Stimulated activated naive CD4-positive, alpha-beta T cell treated with Interleukin-2 at 50 U/mL for 16 hours (primary cell): Measurements from ENCODE around the gene TRIM2.

Source experiments
- DNase-seq: peaks from one replicate; lab custom pipeline; 2025; lab: John Stamatoyannopoulos, UW

The TRIM2 gene

DNA sequence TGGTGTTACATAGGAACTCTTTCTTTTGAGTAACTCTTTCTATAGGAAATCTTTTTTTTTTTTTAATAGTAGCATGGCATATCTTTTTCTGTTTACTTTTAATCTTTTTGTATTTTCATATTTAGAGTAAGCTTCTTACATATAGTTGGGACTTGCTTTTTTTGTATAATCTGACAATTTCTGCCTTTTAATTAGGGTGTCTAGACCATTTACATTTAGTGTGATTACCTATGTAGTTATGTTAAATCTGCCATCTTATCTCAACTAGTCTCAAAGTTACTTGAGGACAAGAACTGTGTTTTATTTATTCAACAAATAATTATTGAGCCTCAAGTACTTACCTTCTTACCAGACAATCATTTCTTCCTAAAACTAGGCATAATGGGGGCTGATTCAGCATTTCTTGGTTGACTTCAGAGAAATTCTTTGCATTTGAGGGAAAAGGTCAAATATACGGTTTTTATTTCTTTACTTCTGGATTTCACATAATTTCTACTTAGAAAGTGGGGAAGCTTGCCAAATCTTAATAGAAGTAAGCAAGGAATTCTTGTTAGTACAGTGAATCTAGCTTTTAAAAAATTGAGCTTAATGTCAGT lies 168.8 kb downstream of the TRIM2 start:
- no peak for DNase-seq

- no peak for DNase-seq
Measured at GRCh38 chr4:153374442-153374841, 170.2 kb downstream of the TRIM2 start.

DNA sequence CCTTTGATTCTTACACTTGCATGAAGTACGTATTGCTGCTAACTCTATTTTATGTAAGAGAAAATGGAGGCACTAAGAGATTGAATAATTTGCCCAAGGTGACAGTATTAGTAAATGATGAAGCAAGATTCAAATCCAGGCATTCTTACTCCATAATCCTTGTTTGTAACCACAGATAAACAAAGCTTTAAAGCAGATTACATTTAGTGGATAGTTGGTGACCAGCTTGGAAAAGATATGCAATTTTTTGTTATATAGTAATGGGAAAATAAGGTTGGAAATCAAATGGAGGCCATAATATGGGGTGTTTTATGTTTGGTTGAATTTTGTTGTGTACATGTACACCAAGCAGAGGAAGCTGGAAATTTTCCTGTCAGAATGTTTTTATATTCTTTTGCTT lies 171.1 kb downstream of the TRIM2 start:
- no peak for DNase-seq

DNA sequence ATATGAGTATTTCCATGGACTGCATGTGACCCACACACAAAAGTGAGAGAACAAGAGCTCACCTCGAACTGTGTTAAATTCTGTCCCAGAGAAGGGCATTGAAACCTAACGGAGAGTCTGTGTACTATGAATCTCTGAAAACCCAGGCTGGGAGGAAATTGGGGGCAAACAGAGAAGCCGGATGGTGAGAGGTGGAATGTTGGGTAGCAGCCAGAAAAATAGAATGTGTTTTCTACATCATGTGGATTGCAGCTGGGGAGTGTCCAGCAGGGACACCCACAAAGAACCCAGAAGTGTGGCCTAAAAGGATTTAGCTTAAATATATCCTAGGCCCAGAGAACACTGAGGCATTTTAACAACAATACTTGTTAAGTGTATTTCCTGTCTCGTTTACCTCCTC lies 178.9 kb downstream of the TRIM2 start:
- DNase-seq = no peak

DNA sequence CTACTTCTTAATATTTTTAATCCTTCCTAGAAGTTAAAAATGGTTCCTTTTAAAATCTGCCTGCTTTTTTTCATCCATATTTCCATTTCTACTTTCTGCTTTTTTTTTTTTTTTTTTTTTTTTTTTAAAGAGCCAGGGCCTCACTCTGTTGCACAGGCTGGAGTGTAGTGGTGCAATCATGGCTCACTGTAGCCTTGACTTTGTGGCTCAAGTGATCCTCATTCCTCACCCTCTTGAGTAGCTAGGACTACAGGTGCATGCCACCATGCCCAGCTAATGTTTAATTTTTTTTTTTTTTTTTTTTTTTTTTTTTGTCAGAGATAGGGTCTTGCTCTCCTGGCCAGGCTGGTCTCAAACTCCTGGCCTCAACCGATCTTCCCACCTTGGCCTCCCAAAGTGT lies 179.9 kb downstream of the TRIM2 start:
- DNase-seq = no peak

- DNase-seq = no peak
Measured at GRCh38 chr4:153385784-153386183, 181.5 kb downstream of the TRIM2 start.

- no peak for DNase-seq
Measured at GRCh38 chr4:153387981-153388380, 183.7 kb downstream of the TRIM2 start.
